T-helper 9 cell (primary cell): ENCODE data around the gene SLC35F6.

Experiments used
- DNase-seq: peaks from one replicate; pipeline ENCODE4 v3.0.0-alpha.2; 2020
- total RNA-seq, 2 donors: gene quantifications; one replicate each; lab custom pipeline; 2026; lab: John Stamatoyannopoulos, UW

Gene SLC35F6, protein sequence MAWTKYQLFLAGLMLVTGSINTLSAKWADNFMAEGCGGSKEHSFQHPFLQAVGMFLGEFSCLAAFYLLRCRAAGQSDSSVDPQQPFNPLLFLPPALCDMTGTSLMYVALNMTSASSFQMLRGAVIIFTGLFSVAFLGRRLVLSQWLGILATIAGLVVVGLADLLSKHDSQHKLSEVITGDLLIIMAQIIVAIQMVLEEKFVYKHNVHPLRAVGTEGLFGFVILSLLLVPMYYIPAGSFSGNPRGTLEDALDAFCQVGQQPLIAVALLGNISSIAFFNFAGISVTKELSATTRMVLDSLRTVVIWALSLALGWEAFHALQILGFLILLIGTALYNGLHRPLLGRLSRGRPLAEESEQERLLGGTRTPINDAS
- 31.1 to 33.9 reads per million in 2 donors for total RNA-seq

DNA sequence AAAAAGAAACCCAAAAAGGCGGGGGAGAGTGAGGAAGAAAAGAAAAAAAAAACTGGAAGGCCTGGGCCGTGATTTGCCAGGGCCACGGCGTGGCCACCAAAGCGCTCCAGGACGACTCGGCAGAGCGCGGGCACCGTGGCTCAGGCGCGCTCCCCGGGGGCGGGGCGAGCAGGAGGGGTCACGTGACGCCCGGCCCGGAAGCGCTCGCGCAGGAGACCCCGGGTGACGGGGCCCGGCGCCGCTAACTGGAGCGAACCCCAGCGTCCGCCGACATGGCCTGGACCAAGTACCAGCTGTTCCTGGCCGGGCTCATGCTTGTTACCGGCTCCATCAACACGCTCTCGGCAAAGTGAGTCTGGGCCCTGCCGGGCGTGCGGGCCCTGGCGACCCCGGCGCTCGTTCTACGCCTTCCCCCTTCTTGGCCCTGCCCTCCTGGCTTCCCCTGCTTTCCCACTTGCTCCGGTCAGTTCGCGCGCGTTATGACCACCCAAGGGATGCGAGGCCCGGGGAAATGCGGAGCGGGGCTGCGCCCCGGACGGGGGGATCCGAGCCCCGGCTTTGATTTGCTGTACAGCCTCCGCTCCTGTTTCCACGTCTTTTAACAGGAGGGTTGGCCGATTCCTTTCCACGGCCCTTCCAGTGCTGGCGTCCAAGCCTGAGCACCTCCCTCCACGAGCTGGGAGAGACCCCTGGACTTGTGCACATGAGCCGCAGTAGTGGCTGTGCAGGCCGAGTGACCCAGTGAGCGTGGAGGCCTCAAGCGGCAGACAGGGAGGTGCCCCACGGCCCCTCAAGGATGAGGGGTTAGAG is at the start of gene SLC35F6:
Gene SLC35F6, plus strand, starts transcription at position 207 of the 810 bp plus-strand sequence. Its CDS starts 66 bp downstream, at position 273.
- DNase-seq: peak; percentile 81

DNA sequence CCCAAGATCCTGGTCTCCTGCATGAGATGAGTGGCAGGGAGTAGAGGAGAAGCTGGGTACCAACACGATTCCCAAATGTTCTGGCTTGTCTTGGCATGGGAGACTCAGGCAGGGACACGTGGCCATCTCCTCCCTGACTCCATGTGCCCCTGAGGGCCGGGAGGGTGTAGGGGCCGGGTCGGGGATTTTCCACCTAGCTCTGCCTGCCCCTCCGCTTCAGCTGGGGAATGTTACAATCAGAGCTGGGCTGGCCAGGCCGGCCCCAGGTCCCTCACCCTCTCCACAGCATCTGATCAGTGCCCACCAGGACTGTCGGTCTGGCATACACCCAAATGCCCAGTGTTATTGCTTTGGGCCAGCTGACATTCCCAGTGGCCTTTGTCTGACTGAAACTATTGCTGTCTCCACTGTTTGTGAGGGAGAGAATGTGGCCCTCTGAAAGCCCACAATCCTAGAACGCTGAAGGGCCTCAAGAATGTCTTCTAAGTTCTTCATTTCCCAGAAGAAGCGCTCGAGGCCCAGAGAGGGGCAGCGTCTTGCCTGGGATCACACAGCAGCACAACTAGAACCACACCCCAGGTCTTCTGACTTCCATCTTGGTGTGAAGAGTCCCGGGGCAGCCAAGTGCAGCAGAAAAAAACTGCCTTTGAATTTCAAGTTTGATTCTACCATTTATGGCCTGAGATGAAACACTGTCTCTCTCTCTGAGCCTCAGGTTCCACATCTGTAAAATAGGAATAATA is 48.4 kb upstream of the SLC35F6 start:
- DNase-seq: no peak

DNA sequence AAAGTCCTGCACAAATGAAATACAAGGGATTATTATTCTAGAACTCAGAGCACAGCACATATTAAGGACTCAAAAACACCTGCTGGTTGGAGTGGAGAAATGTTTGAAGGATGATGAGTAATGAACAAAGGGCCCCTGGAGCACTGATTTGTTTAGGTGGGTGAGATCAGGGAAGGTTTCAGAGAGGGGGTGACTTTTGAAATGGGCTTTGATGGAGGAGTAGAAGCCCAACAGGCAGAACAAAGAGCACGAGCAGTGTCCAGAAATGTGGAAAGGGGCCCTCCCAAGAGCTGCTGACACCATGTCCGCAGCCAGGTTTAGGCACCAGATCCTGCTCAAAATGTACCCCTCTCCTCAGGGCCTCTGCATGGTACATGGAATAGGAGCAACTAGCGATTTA is 47.7 kb upstream of the SLC35F6 start:
- no peak for DNase-seq

DNA sequence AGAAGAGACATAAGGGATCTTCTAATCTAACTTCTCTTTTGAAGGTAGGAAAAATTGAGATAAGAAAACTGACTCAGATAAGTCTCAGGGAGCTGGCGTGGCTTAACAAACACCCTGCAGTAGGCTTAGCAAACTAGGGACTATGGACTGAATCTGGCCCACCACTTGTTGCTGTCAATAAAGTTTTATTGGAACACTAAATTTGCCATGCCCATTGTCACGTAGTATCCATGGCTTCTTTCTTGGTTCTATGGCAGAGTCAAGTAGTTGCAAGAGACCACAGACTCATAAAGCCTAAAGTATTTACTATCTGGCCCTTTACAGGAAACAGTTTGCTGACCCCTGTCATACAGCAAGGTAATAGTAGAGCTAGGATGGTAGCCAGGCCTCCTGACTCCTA is 47.3 kb upstream of the SLC35F6 start:
- no peak for DNase-seq

DNA sequence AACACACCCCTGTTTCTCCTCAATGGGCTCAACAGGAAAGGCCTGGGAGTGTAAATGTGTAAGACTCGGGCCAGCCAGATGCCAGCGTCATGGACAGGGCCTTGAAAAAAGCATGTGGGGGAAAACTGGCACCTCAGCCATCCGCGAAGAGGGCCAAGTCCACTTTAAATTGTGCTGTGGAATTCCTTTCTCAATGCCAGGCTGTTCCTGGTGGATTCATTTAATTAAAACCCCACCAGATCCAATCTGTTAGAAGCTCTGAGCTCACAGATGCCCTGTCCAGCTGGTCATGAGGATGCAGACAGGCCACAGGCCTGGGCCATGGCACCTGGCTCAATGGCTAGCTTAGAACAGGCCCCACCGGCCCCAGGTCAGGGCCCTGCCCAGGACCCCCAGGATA is 46.7 kb upstream of the SLC35F6 start:
- DNase-seq: no peak

DNA sequence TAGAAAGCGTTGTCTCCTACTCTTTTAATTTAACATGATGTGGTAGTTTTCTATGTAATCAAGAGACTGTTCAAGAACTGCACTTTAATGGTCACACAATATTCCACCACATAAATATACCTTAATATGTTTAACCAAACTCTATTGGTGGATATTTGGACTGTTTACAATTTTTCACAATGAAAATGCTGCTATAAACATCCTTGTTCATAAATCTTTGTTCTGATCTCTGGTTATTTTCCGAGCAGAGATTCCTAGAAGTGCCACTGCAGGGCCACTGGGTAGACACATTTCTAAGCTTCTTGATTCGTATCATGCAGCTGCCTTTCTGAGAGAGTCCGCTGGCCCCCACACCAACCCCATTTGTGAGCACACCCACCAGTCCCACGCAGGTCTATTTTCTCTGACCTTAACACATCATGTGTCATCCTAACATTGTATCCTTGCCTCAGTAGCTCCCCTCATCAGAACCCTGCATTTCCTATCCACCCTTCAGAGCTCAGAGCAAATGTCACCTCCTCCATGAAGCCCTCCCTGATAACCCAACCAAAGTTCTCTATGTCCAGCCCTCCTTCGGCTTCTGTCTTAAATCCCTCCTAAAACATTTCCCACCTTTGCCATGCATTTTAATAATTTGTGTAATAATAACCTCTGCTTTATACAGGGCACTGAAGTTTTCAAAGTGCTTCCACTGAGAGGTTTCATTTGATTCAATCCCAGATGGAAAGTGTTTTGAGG is 45.0 kb upstream of the SLC35F6 start:
- DNase-seq: no peak

DNA sequence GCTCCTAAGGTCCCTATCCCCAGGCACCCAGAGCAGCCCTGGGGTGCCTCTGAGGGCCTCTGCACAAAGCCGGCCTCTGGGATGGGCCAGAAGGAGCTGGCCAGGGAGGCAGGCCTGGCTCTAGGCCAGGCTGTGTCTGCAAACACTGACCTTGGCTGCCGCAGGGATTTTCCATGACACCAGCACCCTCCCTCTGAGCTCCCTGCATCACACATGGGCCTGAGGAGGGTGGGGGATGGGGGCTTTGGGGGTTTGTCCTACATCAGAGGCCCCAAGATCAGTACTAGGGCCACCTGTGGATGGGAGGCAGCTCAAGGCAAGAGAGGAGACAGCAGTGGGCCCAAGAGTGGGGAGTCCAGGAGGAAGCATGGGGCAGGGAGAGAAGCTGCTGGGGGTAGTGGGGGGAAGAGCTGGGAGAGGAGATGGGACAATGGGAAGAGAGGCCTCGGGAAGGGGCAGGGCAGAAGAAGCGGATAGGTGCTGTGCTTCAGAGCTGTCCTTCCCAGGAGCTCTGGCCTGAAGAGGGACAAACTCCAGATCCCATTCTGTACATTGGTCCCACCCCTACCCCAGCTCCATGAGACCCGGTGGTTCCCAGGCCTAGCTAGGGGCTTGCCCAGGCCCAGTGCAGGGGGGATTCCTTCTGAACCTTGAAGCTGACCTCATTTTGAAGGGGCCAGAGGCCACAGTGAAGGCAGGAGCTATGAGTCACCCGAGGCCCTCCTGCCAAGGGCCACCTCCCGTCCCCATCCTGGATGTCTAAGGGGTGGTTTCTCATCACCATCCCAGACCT is 43.6 kb upstream of the SLC35F6 start:
- no peak for DNase-seq

DNA sequence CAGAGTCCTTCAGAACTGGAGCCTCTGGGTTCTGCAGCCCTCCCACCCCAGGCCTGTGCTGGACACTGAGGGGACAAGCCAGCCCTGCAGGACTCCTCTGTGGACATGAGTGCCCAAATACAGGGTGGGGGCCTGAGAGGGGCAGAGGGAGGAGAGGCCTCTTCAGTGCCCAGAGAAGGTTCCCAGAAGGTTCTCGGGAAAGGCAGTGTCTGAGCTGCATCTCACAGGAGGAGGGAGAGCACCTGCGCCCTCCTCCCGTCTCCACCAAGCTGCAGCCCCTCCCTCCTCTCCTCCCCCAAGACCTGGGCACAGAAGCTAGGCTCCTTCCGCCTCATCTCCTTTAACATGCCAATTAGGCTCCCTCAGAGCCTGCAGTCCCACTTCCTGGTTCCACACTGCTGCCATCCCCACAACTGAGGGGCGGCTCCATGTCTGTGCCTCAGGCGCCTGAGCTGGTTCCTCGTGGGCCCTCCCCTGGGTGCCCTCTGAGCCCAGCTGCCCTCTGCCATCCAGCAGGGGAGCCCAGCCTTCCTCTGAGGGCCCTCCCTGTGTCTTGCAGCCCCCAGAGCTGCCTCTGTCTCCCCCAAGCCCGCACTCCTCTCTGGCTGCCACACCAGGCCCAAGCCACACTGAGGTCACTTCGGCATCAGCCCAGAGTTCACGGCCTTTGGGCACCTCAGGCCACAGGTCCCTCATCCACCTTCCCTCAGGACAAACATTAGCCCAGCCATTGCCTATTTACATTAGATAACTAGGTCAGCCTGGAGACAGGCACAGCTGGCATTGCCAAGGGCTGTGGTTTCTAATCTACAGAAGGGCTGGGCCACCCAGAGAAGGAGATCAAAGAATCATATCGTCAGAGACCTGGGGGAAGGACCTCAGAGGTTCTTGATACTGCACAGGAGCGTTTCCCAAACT is 42.7 kb upstream of the SLC35F6 start:
- no peak for DNase-seq

DNA sequence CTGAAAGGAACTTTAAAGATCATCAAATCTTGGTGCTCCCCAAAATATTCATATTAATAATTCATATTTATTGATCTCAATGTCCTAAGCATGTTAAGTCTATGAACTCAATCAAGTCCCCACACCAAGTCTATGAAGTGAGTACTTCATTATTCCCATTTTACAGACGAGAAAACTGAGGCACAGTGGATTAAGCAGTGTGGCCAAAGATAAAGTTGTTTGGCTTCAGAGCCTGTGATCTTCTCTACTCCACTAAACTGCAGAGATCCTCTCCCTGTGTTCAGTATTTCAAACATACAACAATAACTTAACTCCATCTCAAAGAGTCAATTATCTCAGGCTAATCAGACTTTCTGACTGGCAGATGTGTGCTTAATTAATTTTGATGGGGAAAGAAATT is 41.8 kb upstream of the SLC35F6 start:
- no peak for DNase-seq

DNA sequence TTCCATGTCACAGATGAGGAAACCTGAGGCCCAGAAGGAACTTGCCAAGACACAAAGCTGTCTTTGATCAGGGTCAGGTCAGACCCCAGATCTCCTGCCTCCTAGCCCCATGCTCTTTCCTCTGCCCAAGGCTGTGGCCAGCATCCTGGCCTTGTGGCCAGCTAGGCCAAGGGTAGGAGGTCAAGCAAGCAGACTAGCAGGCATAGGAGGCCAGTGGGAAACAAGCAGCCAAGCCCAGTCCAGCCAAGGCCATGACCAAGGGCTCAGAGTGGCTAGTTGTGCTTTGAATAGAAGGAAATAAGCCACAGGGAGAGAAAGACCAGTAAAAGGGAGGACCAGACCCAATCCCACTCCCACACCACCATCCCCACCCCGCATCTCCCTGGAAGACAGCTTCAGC is 41.2 kb upstream of the SLC35F6 start:
- DNase-seq: no peak

DNA sequence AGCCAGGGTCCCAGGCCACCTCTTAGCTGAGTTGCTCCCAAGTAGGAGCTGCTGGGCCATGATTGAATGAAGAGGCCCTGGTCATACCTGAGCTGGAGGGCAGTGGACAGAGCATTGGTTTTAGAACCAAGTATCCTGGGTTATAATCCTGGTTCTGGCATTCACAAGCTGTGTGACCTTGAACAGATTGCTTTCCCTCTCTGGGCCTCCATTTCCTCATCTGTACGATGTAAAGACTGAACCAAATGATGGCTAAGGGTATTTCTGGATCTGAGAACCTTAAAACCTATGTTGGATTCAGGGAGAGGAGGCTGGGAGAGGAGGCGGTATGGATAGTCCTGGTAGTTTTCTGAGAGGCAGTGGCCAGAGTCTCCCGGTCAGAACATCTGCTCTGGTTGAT is 40.6 kb upstream of the SLC35F6 start:
- no peak for DNase-seq

DNA sequence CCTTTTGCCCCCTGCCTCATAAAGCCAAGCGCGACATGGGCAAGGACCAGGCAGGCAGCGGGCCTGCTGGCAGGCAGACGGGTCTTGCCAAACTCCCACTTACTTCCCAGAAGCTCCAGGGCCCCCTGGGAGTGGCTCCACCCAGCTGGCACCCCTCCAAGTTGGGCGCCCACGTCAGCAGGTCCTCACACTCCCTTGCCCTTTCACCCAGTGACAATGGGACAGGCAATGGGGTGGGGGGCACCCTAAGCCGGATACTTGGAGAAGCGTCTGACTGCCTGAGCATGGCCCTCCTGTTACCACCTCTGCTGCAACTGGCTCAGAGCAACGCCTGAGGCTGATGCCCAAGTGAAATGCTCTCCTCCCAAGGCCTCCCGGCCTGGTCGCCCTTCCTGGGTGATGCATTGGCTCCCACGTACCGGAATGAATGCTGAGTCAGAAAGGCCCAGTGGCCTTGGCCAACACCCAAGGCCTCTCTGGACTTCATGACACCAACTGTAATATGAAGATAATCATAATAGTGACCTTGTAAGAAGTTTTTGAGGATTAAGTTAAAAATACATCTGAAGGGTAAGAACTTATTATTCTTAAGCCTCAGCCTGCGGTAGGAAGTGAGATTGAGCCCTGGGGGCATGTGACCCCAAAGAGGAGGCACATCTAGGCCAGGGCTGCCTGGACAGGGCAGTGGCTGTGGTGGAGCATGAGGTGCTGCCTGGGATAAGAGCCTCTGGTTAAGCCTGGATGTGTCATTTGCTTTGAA is 39.9 kb upstream of the SLC35F6 start:
- no peak for DNase-seq

DNA sequence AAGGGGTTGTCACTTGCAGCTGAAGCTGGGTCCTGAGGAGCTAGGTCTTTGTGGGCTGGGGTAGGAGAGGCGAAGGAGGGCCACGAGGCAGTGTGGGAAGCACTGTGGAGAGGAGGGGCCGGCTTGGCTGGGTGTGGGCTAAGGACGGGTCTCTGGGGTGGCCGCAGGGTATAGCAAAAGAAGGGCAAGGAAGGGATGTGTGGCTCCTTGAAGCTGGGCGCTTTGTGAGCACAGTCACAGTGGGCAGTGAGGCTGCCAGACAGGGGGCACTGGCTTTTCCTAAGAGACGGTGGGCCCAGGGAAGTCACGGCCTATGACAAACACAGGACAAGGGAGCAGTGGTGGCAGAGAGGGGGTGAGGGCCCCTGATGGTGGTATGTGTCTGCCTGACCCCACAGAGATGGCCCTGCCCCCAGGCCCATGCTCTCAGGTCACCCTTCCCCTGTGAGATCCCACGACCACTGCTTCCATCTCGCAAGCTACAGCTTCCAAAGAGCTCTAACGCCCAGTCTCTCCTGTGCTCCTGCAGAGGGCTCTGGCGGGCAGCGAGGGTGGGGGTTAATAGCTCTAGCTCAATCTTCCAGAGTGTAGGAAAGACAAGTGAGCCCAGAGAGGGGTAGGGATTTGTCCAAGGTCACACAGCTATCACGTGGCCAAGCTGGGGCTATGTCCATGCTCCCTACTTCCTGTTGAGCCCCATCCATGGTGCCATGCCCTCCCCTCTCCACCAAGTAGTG is 39.1 kb upstream of the SLC35F6 start:
- DNase-seq: no peak

DNA sequence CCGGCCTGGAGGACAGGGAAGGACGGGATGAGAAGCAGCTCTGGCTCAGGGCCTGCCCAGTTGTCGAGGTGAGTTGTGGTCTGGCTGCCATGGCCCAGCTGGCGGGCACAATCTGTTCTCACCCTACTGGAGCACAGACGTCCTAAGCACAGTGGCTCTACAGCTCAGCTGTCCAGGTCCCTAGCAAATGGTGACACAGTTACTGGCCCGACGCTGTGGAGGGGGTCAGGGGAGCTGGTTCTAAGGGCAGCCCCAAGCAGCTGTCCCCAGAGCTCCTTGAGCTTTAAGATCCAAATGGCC is 38.6 kb upstream of the SLC35F6 start:
- no peak for DNase-seq

DNA sequence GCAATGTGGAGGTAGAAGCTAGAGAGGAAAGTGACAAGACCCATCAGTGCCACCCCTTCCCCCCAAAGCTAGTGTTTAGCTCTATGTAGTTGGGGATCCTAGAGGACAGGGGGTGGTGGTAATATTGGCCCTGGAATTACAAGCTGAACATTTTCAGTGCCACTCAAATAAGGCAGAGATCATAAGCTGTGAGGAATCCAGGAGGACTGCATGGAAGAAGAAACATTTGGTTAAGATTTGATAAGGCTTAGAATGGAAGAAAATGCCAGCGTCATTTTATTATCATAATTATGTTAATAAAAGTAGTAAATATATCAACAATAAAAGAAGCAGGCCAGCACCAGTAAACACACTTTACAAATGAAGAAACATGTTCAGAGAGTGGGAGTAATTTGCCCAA is 37.9 kb upstream of the SLC35F6 start:
- DNase-seq: no peak

DNA sequence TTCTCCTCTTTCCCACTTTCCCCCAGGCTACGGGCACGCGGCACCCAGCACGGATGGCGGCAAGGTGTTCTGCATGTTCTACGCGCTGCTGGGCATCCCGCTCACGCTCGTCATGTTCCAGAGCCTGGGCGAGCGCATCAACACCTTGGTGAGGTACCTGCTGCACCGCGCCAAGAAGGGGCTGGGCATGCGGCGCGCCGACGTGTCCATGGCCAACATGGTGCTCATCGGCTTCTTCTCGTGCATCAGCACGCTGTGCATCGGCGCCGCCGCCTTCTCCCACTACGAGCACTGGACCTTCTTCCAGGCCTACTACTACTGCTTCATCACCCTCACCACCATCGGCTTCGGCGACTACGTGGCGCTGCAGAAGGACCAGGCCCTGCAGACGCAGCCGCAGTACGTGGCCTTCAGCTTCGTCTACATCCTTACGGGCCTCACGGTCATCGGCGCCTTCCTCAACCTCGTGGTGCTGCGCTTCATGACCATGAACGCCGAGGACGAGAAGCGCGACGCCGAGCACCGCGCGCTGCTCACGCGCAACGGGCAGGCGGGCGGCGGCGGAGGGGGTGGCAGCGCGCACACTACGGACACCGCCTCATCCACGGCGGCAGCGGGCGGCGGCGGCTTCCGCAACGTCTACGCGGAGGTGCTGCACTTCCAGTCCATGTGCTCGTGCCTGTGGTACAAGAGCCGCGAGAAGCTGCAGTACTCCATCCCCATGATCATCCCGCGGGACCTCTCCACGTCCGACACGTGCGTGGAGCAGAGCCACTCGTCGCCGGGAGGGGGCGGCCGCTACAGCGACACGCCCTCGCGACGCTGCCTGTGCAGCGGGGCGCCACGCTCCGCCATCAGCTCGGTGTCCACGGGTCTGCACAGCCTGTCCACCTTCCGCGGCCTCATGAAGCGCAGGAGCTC is 36.2 kb upstream of the SLC35F6 start:
- DNase-seq: no peak

DNA sequence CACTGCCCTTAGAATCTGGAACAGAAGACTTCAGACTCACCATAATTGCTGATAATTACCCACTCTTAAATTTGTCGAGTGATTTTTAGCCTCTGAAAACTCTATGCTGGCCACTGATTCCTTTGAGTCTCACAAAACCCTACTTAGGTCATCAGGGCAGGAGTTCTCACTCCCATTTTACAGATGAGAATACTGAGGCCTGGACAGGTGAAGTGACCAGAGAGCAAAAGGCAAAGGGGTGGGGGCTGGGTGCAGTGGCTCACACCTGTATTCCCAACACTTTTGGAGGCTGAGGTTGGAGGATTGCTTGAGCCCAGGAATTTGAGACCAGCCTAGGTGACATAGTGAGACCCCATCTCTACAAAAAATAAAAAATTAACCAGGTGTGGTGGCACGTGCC is 34.8 kb upstream of the SLC35F6 start:
- DNase-seq: no peak
